MCF 10A (cell line): ENCODE results near the gene ISM2. TPM values are rescaled to one million over a fixed set of nuclear protein-coding genes. Genes with fewer than 3 reads are reported as not detected.
A peak's percentile ranks its signal among the peaks of the same experiment; 100 is the strongest.

ENCODE experiments used
- BruUV-seq: library from RNA; stranded (reverse); fragments of 400-500 nt; replicated peaks from 2 replicates; lab custom pipeline; 2021; lab: Mats Ljungman, UMichigan
- CTCF ChIA-PET: fragments of 300-600 bp; sonication (Branson Sonifier 250); formaldehyde crosslinking; extraction: SDS; loops from one replicate; lab custom pipeline; 2021; ENCODE audit warnings: antibody characterized with exemption, inconsistent platforms; lab: Yijun Ruan, JAX
- POLR2A ChIA-PET: fragments of 300-600, 350-650 bp; sonication (Branson Sonifier 250); formaldehyde crosslinking; extraction: SDS; loops from one replicate; lab custom pipeline; 2020; ENCODE audit warnings: antibody characterized with exemption, inconsistent platforms; lab: Yijun Ruan, JAX
- DNase-seq: peaks from one replicate; pipeline ENCODE4 v3.0.0-alpha.2; 2018; ENCODE audit not compliant: unreplicated experiment
- H3K27ac Mint-ChIP-seq: one replicate; pipeline ENCODE4 v1.8.0; 2022; ENCODE audit warnings: mild to moderate bottlenecking, low read depth, mixed read lengths; ENCODE audit not compliant: unreplicated experiment
- H3K27me3 Mint-ChIP-seq: one replicate; pipeline ENCODE4 v1.8.0; 2022; ENCODE audit warnings: mixed read lengths; ENCODE audit not compliant: insufficient read depth, unreplicated experiment
- H3K36me3 Mint-ChIP-seq: one replicate; pipeline ENCODE4 v1.8.0; 2022; ENCODE audit warnings: mild to moderate bottlenecking, moderate library complexity, mixed read lengths; ENCODE audit not compliant: insufficient read depth, unreplicated experiment
- H3K4me1 Mint-ChIP-seq: one replicate; pipeline ENCODE4 v1.8.0; 2022; ENCODE audit warnings: mixed read lengths; ENCODE audit not compliant: insufficient read depth, unreplicated experiment
- H3K4me3 Mint-ChIP-seq: one replicate; pipeline ENCODE4 v1.8.0; 2022; ENCODE audit warnings: mild to moderate bottlenecking, moderate library complexity, mixed read lengths; ENCODE audit not compliant: unreplicated experiment
- H3K9me3 Mint-ChIP-seq: one replicate; pipeline ENCODE4 v1.8.0; 2022; ENCODE audit warnings: mixed read lengths; ENCODE audit not compliant: unreplicated experiment
- CTCF ChIP-seq: fragments of 200-600 bp; IDR thresholded peaks from one replicate; pipeline ENCODE4 v1.8.0; 2022; ENCODE audit warnings: antibody characterized with exemption, mild to moderate bottlenecking; ENCODE audit not compliant: unreplicated experiment
- intact Hi-C: fragments of 100-400 bp; cut with micrococcal nuclease; formaldehyde crosslinking; loops from 2 replicates; pipeline ENCODE4 v1.14.1; 2022
- total RNA-seq: library from RNA; stranded (reverse); gene quantifications from 2 replicates; pipeline ENCODE4 v1.2.3, GENCODE V29; 2022

ISM2 gene
- total RNA-seq, 1 experiment from 2014 or later: not detected

DNA sequence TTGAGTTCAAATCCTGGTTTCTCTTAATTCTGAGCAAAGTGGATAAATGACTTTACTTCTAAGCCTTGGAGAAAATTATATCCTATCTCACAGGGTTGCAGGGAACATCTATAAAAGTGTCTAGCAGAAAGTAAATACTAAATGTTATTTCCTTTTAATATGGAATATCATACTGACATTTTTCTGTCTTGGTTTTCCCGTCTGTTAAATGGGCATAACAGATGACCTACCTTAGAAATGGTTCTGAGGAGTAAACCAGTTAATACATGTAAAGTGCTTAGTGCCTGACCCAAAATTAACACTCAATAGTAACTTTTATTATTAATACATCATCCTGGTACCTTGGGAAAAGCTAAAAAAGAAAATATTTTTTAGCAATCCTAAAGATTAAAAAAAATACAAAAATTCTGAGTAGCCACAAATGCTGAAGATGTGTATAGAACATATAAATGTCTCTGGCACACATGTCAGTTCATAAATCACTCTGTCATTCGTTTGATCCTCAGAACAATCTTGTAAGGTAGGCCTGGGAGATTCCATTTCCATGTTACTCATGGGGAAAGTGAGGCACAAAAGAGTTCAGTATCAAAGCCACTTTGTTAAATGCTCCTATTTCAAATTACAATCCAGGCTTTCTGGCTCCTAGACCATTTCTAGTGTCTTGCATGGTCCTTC lies 42.5 kb downstream of the ISM2 start:
- DNase-seq: no peak
- intact Hi-C loops: loop anchor here (5.0 kb wide), 3 partner anchors 134 to 304 kb away; partner anchors contain the start of genes GSTZ1 and POMT2
- Mint-ChIP-seq H3K36me3 (peaks cover 52% of the 10 kb centered on the region), H3K4me3 (peak overlapping the region; percentile 96), H3K27ac (peak overlapping the region; percentile 95), H3K9me3 (no peaks in the 10 kb centered on the region), H3K4me1 (peaks cover 14% of the 10 kb centered on the region), H3K27me3 (no peaks in the 10 kb centered on the region)
- TF ChIP-seq CTCF: no peak
- ChIA-PET POLR2A (interaction anchor here (1.2 to 2.5 kb wide), 7 partner anchors 10 to 252 kb away, joined by 4 to 17 read pairs (median 7); partner anchors contain the start of genes ALKBH1, SAMD15, SLIRP and TMED8), CTCF (interaction anchor here (6.2 kb wide), 1 partner anchor 94 kb away, joined by 74 read pairs; no protein-coding TSS in a partner anchor)
- BruUV-seq: no TSS peak

GRCh38 chr14:77442196-77442595 lies 56.4 kb downstream of the ISM2 start:
- intact Hi-C loops: no loop called here
- POLR2A ChIA-PET: interaction anchor here (0.7 kb wide), 1 partner anchor 9 kb away, joined by 5 read pairs; no protein-coding TSS in a partner anchor
- no peak overlapping the region for H3K4me3 Mint-ChIP-seq
- no peak for TF ChIP-seq CTCF
- H3K27ac Mint-ChIP-seq: no peak overlapping the region
- no peaks in the 10 kb centered on the region for H3K4me1 Mint-ChIP-seq
- no peaks in the 10 kb centered on the region for H3K9me3 Mint-ChIP-seq
- DNase-seq: no peak
- CTCF ChIA-PET: interaction anchor here (0.7 to 1.5 kb wide), 2 partner anchors 35 to 39 kb away, joined by 3 read pairs; no protein-coding TSS in a partner anchor
- H3K27me3 Mint-ChIP-seq: no peaks in the 10 kb centered on the region
- BruUV-seq: no TSS peak
- peaks cover 71% of the 10 kb centered on the region for H3K36me3 Mint-ChIP-seq

GRCh38 chr14:77439861-77440260 lies 58.8 kb downstream of the ISM2 start:
- POLR2A ChIA-PET: no interaction called here
- intact Hi-C loops: no loop called here
- BruUV-seq: no TSS peak

More at GRCh38 chr14:77439861-77440260, 58.8 kb downstream of the ISM2 start:
- Mint-ChIP-seq H3K4me1 (no peaks in the 10 kb centered on the region), H3K4me3 (no peak overlapping the region), H3K9me3 (no peaks in the 10 kb centered on the region), H3K27ac (no peak overlapping the region), H3K36me3 (peaks cover 85% of the 10 kb centered on the region), H3K27me3 (no peaks in the 10 kb centered on the region)
- CTCF ChIA-PET: interaction anchor here (0.7 kb wide), 1 partner anchor 83 kb away, joined by 3 read pairs; no protein-coding TSS in a partner anchor
- no peak for TF ChIP-seq CTCF
- DNase-seq: no peak
